Measurements from ENCODE around the gene PADI3. TPM values are rescaled to one million over a fixed set of nuclear protein-coding genes. Genes with fewer than 3 reads are reported as not detected.

The PADI3 gene
- total RNA-seq, 1 experiment from 2014 or later: 2.5 TPM

- Histone ChIP-seq H3K56ac (ENCODE audit: insufficient read length, low read depth, low read length) (no peak overlapping the region), H3K9me3 (ENCODE audit: control insufficient read depth, low read depth, low read length) (no peaks in the 10 kb centered on the region), H2BK5ac (ENCODE audit: insufficient read length, low read length) (no peak overlapping the region), H3K27me3 (ENCODE audit: insufficient read depth, low read length) (no peaks in the 10 kb centered on the region), H3K79me1 (ENCODE audit: insufficient read depth, low read depth, low read length, poor library complexity, severe bottlenecking) (no peaks in the 10 kb centered on the region), H3K4me2 (ENCODE audit: insufficient read depth, insufficient read length, low read length) (no peak overlapping the region), H3K4me1 (ENCODE audit: insufficient read depth, low read length) (no peaks in the 10 kb centered on the region), H2BK120ac (ENCODE audit: low read depth, low read length, poor library complexity, severe bottlenecking) (no peak overlapping the region), H3K4ac (ENCODE audit: low read depth, low read length) (no peak overlapping the region), H4K5ac (ENCODE audit: insufficient read length, low read depth, low read length) (no peak overlapping the region), H2BK20ac (ENCODE audit: low read depth, low read length, poor library complexity, severe bottlenecking) (no peak overlapping the region), H3K23me2 (ENCODE audit: insufficient read length, low read depth, low read length, poor library complexity, severe bottlenecking) (no peaks in the 10 kb centered on the region), H2AFZ (ENCODE audit: low read length) (no peak overlapping the region), H3K27ac (ENCODE audit: insufficient read length, low read depth, low read length) (no peak overlapping the region), H2AK5ac (ENCODE audit: insufficient read length, low read length) (no peak overlapping the region), H3T11ph (ENCODE audit: low read length) (no peak overlapping the region), H3K14ac (ENCODE audit: insufficient read depth, low read length) (no peak overlapping the region), H4K91ac (ENCODE audit: insufficient read length, low read depth, low read length) (no peak overlapping the region), H3K23ac (ENCODE audit: insufficient read length, low read depth, low read length) (no peak overlapping the region), H3K9ac (ENCODE audit: extremely low read depth, insufficient read length, low read length) (no peak overlapping the region), H3K18ac (ENCODE audit: insufficient read length, low read depth, low read length) (no peak overlapping the region), H2BK12ac (ENCODE audit: insufficient read length, low read depth, low read length) (no peak overlapping the region), H4K20me1 (ENCODE audit: control insufficient read depth, insufficient read depth, insufficient read length) (no peaks in the 10 kb centered on the region), H3K79me2 (ENCODE audit: insufficient read depth, low read length) (no peaks in the 10 kb centered on the region), H2BK15ac (ENCODE audit: low read depth, low read length) (no peak overlapping the region), H4K8ac (replicated peaks; ENCODE audit: insufficient read length, low read depth, low read length) (no peak overlapping the region)
- Mint-ChIP-seq H3K4me3 (no peak overlapping the region), H3K27ac (no peak overlapping the region), H3K4me1 (peaks cover 5 to 8% of the 10 kb centered on the region in 2 experiments; a peak in 2 of 4 replicates), H3K36me3 (ENCODE audit: insufficient read depth in 1 of 3, low read depth in 3 of 3) (no peaks in the 10 kb centered on the region), H3K9me3 (no peaks in the 10 kb centered on the region), H3K27me3 (ENCODE audit: low read depth) (0 out of 2 replicates have a peak, but pooled peaks cover 2% of the 10 kb centered on the region)
- no CpG with 5 or more reads among the region's 2 CpGs for WGBS (ENCODE audit: extremely low coverage, insufficient read length, low lambda C conversion rate)
- no peak for DNase-seq
- no peak for TF ChIP-seq CTCF (conservative IDR thresholded peaks at IDR 0.05)
These were observed 40.8 kb downstream of the PADI3 start for GRCh38 chr1:17289721-17290120.

Data from H9 (cell line).